Neutrophil (primary cell): ENCODE results near the gene FSIP2.

Source experiments
- H3K27ac ChIP-seq: fragments of 200-600 bp; sonication (generic); 2 replicates; pipeline ENCODE4 v1.5.1; 2016; ENCODE audit warnings: mild to moderate bottlenecking, moderate library complexity
- H3K27me3 ChIP-seq: fragments of 200-600 bp; sonication (generic); 2 replicates; pipeline ENCODE4 v1.6.0; 2016; ENCODE audit warnings: mild to moderate bottlenecking
- H3K36me3 ChIP-seq: fragments of 200-600 bp; sonication (generic); 2 replicates; pipeline ENCODE4 v1.5.1; 2017
- H3K4me1 ChIP-seq, 2 experiments: fragments of 200-600 bp in 1 of 2; sonication (generic) in 1 of 2; 1 replicate in 1 of 2; 2 replicates in 1 of 2; pipeline versions ENCODE4 v1.5.1 to v1.6.1; 2013 to 2016; ENCODE audit warnings: low read depth in 1 of 2, low read length in 1 of 2, mild to moderate bottlenecking in 1 of 2, moderate library complexity in 1 of 2; ENCODE audit not compliant: control insufficient read depth in 1 of 2, insufficient read depth in 1 of 2
- H3K4me3 ChIP-seq, 2 experiments: fragments of 200-600 bp in 1 of 2; sonication (generic) in 1 of 2; 1 replicate in 1 of 2; 2 replicates in 1 of 2; pipeline ENCODE4 v1.5.1; 2013 to 2016; ENCODE audit warnings: low read depth in 1 of 2, low read length in 1 of 2, mild to moderate bottlenecking in 1 of 2, moderate library complexity in 1 of 2
- H3K9me3 ChIP-seq: fragments of 200-600 bp; sonication (generic); 2 replicates; pipeline ENCODE4 v1.5.1; 2016
- TF ChIP-seq, protein P1 (sequence below): fragments of 200-600 bp; sonication (generic); IDR thresholded peaks from 2 replicates; pipeline ENCODE4 v1.5.1; 2016; ENCODE audit warnings: antibody characterized with exemption

FSIP2 gene

DNA sequence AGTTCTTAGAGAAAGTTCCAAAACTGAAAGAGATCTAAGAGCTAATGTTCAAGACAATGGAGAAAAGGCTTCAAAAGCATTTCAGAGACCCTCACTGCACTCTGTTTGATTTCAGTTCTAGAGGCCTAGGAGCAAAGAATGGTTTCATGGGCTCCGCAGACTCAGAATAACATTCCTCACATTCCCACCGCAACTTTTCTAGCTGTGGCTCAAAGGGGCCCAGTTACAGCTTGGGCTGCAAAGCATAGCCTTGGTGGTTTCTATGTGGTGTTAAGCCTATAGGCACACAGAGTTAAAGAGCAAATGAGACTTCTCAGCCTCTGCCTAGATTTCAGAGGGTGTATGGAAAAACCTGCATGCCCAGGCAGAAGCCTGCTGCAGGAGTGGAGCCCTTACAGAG is 73.0 kb downstream of the FSIP2 start:
- Histone ChIP-seq H3K4me1 (no peaks in the 10 kb centered on the region), H3K36me3 (no peaks in the 10 kb centered on the region), H3K4me3 (no peak overlapping the region), H3K27me3 (no peaks in the 10 kb centered on the region), H3K27ac (no peak overlapping the region), H3K9me3 (no peaks in the 10 kb centered on the region)
- TF ChIP-seq, protein P1, sequence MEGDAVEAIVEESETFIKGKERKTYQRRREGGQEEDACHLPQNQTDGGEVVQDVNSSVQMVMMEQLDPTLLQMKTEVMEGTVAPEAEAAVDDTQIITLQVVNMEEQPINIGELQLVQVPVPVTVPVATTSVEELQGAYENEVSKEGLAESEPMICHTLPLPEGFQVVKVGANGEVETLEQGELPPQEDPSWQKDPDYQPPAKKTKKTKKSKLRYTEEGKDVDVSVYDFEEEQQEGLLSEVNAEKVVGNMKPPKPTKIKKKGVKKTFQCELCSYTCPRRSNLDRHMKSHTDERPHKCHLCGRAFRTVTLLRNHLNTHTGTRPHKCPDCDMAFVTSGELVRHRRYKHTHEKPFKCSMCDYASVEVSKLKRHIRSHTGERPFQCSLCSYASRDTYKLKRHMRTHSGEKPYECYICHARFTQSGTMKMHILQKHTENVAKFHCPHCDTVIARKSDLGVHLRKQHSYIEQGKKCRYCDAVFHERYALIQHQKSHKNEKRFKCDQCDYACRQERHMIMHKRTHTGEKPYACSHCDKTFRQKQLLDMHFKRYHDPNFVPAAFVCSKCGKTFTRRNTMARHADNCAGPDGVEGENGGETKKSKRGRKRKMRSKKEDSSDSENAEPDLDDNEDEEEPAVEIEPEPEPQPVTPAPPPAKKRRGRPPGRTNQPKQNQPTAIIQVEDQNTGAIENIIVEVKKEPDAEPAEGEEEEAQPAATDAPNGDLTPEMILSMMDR = no peak

DNA sequence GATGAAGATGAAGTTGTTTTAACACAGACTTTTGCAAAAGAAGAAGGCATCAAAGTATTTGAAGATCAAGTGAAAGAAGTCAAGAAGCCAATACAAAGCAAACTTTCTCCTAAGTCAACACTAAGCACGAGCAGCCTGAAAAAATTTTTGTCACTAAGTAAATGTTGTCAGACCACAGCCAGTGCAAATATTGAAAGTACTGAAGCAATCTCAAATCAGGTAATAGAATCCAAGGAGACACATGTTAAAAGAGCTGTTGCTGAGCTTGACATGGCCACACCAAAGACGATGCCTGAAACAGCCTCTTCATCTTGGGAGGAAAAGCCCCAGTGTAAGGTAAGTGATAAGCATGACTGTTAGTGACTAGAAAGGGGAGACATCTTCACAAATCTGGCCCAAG is 75.1 kb downstream of the FSIP2 start:
- TF ChIP-seq, protein P1 = no peak
- Histone ChIP-seq H3K36me3 (no peaks in the 10 kb centered on the region), H3K4me1 (no peaks in the 10 kb centered on the region), H3K9me3 (no peaks in the 10 kb centered on the region), H3K27ac (no peak overlapping the region), H3K27me3 (no peaks in the 10 kb centered on the region), H3K4me3 (no peak overlapping the region)

DNA sequence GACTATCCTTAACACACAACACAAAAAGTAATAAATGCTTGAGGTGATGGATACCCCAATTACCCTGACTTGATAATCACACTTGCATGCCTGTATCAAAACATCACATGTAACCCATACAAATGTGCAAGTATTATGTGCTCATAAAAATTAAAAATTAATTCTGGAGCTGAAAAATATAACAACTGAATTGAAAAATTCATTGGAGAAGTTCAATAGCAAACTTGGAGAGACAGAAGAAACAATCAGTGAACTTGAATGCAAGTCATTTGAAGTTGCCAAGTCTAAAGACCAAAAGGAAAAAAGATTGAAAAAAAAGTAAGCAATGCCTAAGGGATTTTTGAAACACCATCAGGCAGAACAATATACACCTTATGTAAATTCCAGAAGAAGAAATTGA is 79.4 kb downstream of the FSIP2 start:
- TF ChIP-seq, protein P1 = no peak
- H3K9me3 ChIP-seq = no peaks in the 10 kb centered on the region
- H3K4me1 ChIP-seq = no peaks in the 10 kb centered on the region
- H3K27me3 ChIP-seq = no peaks in the 10 kb centered on the region
- no peaks in the 10 kb centered on the region for H3K36me3 ChIP-seq
- no peak overlapping the region for H3K4me3 ChIP-seq
- no peak overlapping the region for H3K27ac ChIP-seq

DNA sequence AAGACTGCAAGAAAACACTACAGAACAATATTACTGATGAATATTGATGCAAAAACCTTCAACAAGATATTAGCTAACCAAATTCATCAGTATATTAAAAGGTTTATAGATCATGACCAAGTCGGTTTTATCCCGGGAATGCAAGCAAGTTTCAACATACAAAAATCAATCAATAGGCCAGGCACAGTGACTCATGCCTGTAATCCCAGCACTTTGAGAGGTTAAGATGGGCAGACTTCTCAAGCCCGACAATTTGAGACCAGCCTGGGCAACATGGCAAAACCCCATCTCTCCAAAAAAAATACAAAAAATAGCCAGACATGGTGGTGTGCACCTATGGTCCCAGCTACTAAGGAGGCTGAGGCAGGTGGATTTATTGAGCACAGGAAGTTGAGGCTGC is 82.9 kb downstream of the FSIP2 start:
- Histone ChIP-seq H3K4me1 (no peaks in the 10 kb centered on the region), H3K27ac (no peak overlapping the region), H3K27me3 (no peaks in the 10 kb centered on the region), H3K36me3 (no peaks in the 10 kb centered on the region), H3K4me3 (no peak overlapping the region), H3K9me3 (no peaks in the 10 kb centered on the region)
- TF ChIP-seq, protein P1 = no peak

DNA sequence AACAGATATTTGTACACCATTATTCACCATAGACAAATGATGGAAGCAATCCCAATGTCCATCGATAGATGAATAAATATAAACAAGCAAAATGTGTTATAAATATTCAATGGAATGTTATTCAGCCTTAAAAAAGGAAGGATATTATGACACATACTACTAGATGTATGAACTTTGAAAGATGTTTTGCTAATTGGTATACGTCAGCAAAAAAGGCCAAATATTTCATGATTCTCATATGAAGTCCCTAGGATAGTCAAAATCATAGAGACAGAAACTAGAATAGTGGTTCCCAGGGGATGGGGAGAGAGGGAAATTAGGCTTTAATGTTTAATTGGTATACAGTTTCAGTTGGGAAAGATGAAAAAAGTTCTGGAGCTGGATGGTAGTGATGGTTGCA is 85.2 kb downstream of the FSIP2 start:
- no peaks in the 10 kb centered on the region for H3K27me3 ChIP-seq
- TF ChIP-seq, protein P1 = no peak
- no peak overlapping the region for H3K27ac ChIP-seq
- no peak overlapping the region for H3K4me3 ChIP-seq
- H3K9me3 ChIP-seq = no peaks in the 10 kb centered on the region
- no peaks in the 10 kb centered on the region for H3K36me3 ChIP-seq
- H3K4me1 ChIP-seq = no peaks in the 10 kb centered on the region

DNA sequence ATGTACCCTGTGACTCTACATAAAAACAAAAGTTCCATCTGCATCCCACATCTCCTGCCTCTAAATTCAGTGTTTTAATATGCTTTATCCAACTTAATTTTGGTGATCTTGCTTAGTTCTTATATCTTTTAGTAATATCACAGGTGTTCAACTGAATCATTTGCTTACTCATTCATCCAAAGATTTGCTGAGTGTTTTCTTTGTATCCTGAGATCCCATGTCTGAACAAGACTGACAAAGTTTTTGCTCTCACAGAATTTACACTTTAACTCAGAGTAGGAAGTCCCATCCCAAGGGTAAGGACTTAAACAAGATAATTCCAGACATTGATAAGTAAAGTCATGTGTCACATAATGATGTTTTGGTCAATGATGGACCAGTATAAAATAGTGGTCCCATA is 87.0 kb downstream of the FSIP2 start:
- Histone ChIP-seq H3K4me3 (no peak overlapping the region), H3K9me3 (no peaks in the 10 kb centered on the region), H3K4me1 (no peaks in the 10 kb centered on the region), H3K27ac (no peak overlapping the region), H3K36me3 (no peaks in the 10 kb centered on the region), H3K27me3 (no peaks in the 10 kb centered on the region)
- TF ChIP-seq, protein P1 = no peak
